Uterus (tissue), 2 donors: ENCODE measurements around the gene PRPF40A.

Experiments
- CTCF ChIP-seq, 4 experiments: fragments of 200-600 bp in 2 of 4; fragments of 450-650 bp in 2 of 4; sonication (generic) in 2 of 4; IDR thresholded peaks; one replicate each; pipeline ENCODE4 v1.5.1; 2016 to 2019; ENCODE audit warnings: antibody characterized with exemption in 4 of 4, mild to moderate bottlenecking in 2 of 4, moderate library complexity in 1 of 4
- POLR2A ChIP-seq, 2 donors: fragments of 450-650 bp; IDR thresholded peaks; one replicate each; pipeline ENCODE4 v1.6.1; 2016; ENCODE audit warnings: antibody characterized with exemption in 2 of 2, mild to moderate bottlenecking in 1 of 2, moderate library complexity in 1 of 2

- TF ChIP-seq CTCF (IDR thresholded peaks at IDR 0.05) (no peak), POLR2A (IDR thresholded peaks at IDR 0.05) (no peak)
These were observed 34.6 kb downstream of the PRPF40A start for GRCh38 chr2:152682663-152683062.
